ENCODE data around the gene NME9. TPM values are rescaled to one million over a fixed set of nuclear protein-coding genes. Genes with fewer than 3 reads are reported as not detected.

Gene NME9
- total and polyA plus RNA-seq, 10 of the 15 experiments (the other 5 are each of a cell fraction or from before 2014, with no cell fraction given), result 0.09 to 0.68 (median 0.22) TPM; not detected in 6

DNA sequence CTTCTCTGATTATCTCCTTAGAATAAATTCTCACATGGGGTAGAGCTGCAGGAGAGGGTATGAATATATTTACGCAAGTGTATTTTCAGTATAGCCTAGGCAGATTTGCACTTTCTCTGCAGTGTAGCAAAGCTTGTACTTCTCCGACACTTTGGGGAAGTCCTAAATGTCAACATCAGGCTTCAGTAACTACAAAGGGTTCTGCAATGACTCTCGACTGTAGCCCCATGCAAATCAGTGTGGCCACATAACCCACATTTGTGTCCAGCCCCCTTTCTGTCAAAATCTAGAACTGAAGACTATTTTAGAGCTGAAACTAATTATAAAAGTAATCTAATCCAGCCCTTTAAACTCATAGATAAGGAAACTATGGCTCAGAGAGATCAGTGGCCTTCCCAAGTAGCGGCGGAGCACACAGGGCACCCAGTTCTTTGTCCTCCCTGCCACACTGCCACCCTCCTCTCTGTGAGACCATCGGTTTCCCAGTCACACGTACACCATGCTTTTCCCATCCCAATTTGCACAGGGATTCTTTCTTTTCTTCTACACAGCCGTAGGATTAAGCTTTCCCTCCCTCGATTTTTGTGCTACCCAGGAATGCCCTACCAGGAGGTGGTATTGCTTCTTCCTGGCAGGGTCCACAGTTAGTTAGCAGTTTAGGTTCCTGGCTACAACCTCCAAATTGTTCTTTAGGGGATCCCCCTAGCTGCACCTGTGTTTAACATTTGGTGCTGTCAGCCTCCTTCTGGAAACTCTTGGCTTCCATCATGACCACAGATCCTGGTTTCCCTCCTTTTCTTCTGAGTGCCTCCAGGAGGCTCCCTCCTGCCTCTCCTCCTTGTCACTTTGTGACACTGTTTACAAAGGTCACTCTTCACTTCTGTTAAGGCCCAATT is 41.7 kb upstream of the NME9 start (continued):
- TF ChIP-seq PRDM15 (CRISPR knock-in tag; IDR thresholded peaks at IDR 0.05), result no peak
- TF ChIP-seq ZBTB33 (IDR thresholded peaks at IDR 0.05), result no peak
- no peak for TF ChIP-seq YBX1 (IDR thresholded peaks at IDR 0.05)
- TF ChIP-seq RUNX3 (IDR thresholded peaks at IDR 0.05; ENCODE audit: low read length), result peak; percentile 99
- no peak for TF ChIP-seq POLR2AphosphoS5 (IDR thresholded peaks at IDR 0.05; ENCODE audit: low read length)
- TF ChIP-seq TCF7 (IDR thresholded peaks at IDR 0.05; ENCODE audit: borderline replicate concordance), result 0 out of 2 replicates have a peak, but pooled peaks have one; percentile 23
- TF ChIP-seq HDGF (IDR thresholded peaks at IDR 0.05), result no peak
- TF ChIP-seq CHD2 (IDR thresholded peaks at IDR 0.05; ENCODE audit: borderline replicate concordance, low read depth, low read length), result no peak
- TF ChIP-seq, protein P1, sequence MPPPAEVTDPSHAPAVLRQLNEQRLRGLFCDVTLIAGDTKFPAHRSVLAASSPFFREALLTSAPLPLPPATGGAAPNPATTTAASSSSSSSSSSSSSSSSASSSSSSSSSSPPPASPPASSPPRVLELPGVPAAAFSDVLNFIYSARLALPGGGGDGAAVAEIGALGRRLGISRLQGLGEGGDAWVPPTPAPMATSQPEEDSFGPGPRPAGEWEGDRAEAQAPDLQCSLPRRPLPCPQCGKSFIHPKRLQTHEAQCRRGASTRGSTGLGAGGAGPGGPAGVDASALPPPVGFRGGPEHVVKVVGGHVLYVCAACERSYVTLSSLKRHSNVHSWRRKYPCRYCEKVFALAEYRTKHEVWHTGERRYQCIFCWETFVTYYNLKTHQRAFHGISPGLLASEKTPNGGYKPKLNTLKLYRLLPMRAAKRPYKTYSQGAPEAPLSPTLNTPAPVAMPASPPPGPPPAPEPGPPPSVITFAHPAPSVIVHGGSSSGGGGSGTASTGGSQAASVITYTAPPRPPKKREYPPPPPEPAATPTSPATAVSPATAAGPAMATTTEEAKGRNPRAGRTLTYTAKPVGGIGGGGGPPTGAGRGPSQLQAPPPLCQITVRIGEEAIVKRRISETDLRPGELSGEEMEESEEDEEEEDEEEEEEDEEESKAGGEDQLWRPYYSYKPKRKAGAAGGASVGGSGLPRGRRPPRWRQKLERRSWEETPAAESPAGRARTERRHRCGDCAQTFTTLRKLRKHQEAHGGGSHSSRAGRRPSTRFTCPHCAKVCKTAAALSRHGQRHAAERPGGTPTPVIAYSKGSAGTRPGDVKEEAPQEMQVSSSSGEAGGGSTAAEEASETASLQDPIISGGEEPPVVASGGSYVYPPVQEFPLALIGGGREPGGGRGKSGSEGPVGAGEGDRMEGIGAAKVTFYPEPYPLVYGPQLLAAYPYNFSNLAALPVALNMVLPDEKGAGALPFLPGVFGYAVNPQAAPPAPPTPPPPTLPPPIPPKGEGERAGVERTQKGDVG (CRISPR knock-in tag; IDR thresholded peaks at IDR 0.05), result no peak
- no peak for TF ChIP-seq PBX3 (IDR thresholded peaks at IDR 0.05; ENCODE audit: insufficient replicate concordance, low read depth, low read length)
- TF ChIP-seq BACH1 (IDR thresholded peaks at IDR 0.05; ENCODE audit: borderline replicate concordance), result no peak
- no peak for TF ChIP-seq FOXM1 (IDR thresholded peaks at IDR 0.05; ENCODE audit: low read depth, low read length)
- peak; percentile 81 for TF ChIP-seq MEF2B (IDR thresholded peaks at IDR 0.05; ENCODE audit: partially characterized antibody, poor library complexity, severe bottlenecking)
- peak; percentile 91 for TF ChIP-seq CBFB (IDR thresholded peaks at IDR 0.05; ENCODE audit: low read depth)
- peak; percentile 81 for TF ChIP-seq JUNB (IDR thresholded peaks at IDR 0.05)
- TF ChIP-seq HDAC6 (IDR thresholded peaks at IDR 0.05; ENCODE audit: unreplicated experiment), result no peak
- no peak for TF ChIP-seq USF2 (IDR thresholded peaks at IDR 0.05; ENCODE audit: borderline replicate concordance, low read depth, low read length)
- no peak for TF ChIP-seq STAT3 (IDR thresholded peaks at IDR 0.05; ENCODE audit: low read depth, low read length)
- no peak for TF ChIP-seq FOS (IDR thresholded peaks at IDR 0.05; ENCODE audit: borderline replicate concordance, extremely low read depth, insufficient read length)

Data from GM12878 (cell line).